Subcutaneous abdominal adipose tissue (tissue), 5 donors: Measurements from ENCODE around the gene DYNLL1.

ENCODE experiments used
- H3K27ac ChIP-seq: one replicate; pipeline ENCODE4 v1.7.0; 2013; ENCODE audit warnings: low read depth, mild to moderate bottlenecking, inconsistent platforms, low read length, moderate library complexity
- H3K27me3 ChIP-seq, 5 donors: one replicate each; pipeline ENCODE4 v1.7.0; 2013; ENCODE audit warnings: low read length in 5 of 5, inconsistent platforms in 1 of 5; ENCODE audit not compliant: control insufficient read depth in 5 of 5, insufficient read depth in 4 of 5
- H3K36me3 ChIP-seq, 5 donors: one replicate each; pipeline ENCODE4 v1.7.0; 2013; ENCODE audit warnings: low read length in 5 of 5; ENCODE audit not compliant: control insufficient read depth in 5 of 5, insufficient read depth in 5 of 5
- H3K4me1 ChIP-seq, 5 donors: one replicate each; pipeline ENCODE4 v1.7.0; 2013; ENCODE audit warnings: low read length in 5 of 5, mild to moderate bottlenecking in 3 of 5, moderate library complexity in 1 of 5; ENCODE audit not compliant: control insufficient read depth in 5 of 5, insufficient read depth in 5 of 5
- H3K4me3 ChIP-seq, 5 donors: one replicate each; pipeline ENCODE4 v1.7.0; 2013; ENCODE audit warnings: low read length in 5 of 5, low read depth in 1 of 5
- H3K9ac ChIP-seq, 5 donors: one replicate each; pipeline ENCODE4 v1.7.0; 2013; ENCODE audit warnings: low read length in 5 of 5, mild to moderate bottlenecking in 4 of 5, moderate library complexity in 3 of 5
- H3K9me3 ChIP-seq, 5 donors: one replicate each; pipeline ENCODE4 v1.7.0; 2013; ENCODE audit warnings: low read length in 5 of 5; ENCODE audit not compliant: control insufficient read depth in 5 of 5
- donor health status: healthy.
- donor health status: healthy.
- donor health status: healthy.
- donor health status: healthy.
- donor health status: healthy.

DYNLL1 gene

GRCh38 chr12:120463712-120464111, 32.2 kb upstream of the DYNLL1 start:
- no peaks in the 10 kb centered on the region for H3K9me3 ChIP-seq
- peaks cover 33 to 76% (median 64%) of the 10 kb centered on the region in 5 donors for H3K36me3 ChIP-seq
- H3K9ac ChIP-seq = no peak overlapping the region
- H3K4me1 ChIP-seq = peaks cover 3 to 23% (median 18%) of the 10 kb centered on the region in 5 donors
- H3K27me3 ChIP-seq = no peaks in the 10 kb centered on the region
- H3K4me3 ChIP-seq = no peak overlapping the region
- no peak overlapping the region for H3K27ac ChIP-seq

DNA sequence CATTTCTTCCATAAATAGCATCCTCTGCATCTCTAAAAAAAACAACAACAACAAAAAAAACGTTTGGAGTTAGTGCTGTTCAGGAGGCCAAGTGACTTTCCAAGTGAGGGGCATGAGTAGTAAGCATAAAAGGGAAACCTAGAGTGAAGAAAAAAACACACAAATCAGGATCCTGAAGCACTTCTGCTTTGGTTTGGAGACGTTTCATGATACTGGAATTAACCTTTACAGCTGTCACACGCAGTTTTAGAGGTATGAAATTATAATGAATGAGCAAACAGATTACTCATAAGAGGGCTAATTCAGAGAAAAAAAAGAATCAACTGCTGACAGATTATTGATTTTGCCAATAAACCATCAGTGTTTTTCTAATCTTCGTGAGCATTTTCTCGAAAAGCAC, 30.2 kb upstream of the DYNLL1 start:
- H3K9ac ChIP-seq = no peak overlapping the region
- H3K9me3 ChIP-seq = no peaks in the 10 kb centered on the region
- H3K27me3 ChIP-seq = no peaks in the 10 kb centered on the region
- no peak overlapping the region for H3K4me3 ChIP-seq
- H3K36me3 ChIP-seq = peaks cover 26 to 56% (median 48%) of the 10 kb centered on the region in 5 donors
- peaks cover 6 to 34% (median 25%) of the 10 kb centered on the region in 5 donors for H3K4me1 ChIP-seq
- H3K27ac ChIP-seq = no peak overlapping the region

DNA sequence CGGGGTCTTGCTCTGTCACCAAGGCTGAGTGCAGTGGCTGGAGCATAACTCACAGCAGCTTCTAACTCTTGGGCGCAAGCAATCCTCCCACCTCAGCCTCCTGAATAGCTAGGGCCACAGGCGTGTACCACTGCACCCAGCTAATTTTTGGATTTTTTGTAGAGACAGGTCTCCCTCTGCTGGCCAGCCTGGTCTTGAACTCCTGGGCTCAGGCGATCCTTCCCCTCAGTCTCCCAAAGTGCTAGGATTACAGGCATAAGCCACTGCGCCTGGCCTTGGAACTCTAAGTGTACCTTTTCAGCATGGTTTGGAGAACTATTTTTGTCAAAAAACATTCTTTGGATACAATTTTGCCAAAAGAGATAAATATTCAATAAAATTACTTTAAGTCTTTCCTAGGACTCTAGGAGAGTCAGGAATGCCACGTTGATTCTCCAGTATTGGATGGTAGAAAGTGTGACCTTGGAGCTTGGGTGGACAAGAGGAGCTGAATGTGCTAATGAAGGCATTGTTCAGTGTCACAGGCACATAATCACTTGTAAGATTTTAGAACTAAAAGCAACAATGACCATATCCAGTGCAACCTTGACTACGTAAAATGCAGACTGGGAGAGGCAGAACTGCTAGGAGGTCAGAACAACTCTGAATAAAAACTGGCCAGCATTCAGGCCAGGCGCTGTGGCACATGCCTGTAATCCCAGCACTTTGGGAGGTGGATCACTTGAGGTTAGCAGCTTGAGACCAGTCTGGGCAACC, 29.2 kb upstream of the DYNLL1 start:
- H3K36me3 ChIP-seq = peaks cover 26 to 48% (median 42%) of the 10 kb centered on the region in 5 donors
- no peak overlapping the region for H3K27ac ChIP-seq
- H3K4me1 ChIP-seq = peaks cover 6 to 34% (median 25%) of the 10 kb centered on the region in 5 donors
- no peaks in the 10 kb centered on the region for H3K9me3 ChIP-seq
- peak overlapping the region in 1 of 5 donors; percentile 25 for H3K9ac ChIP-seq
- no peak overlapping the region for H3K4me3 ChIP-seq
- H3K27me3 ChIP-seq = no peaks in the 10 kb centered on the region

DNA sequence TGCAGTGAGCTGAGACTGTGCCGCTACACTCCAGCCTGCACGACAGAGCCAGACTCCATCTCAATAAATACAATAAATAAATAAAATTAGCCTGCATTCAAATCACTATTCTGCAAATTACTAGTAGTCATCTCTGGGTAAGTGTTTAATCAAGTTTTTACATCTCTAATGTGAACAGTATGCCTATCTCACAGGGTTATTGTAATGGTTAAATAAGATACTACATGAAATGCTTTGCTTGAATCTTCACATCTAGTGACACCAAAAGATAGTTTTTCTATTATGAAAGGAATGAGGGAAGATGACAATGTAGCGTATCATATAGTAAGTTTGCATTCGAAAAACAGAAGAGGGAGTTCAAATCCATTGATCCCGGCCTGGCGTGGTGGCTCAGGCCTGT, 28.5 kb upstream of the DYNLL1 start:
- no peak overlapping the region for H3K4me3 ChIP-seq
- peaks cover 6 to 34% (median 25%) of the 10 kb centered on the region in 5 donors for H3K4me1 ChIP-seq
- peaks cover 22 to 41% (median 36%) of the 10 kb centered on the region in 5 donors for H3K36me3 ChIP-seq
- no peak overlapping the region for H3K27ac ChIP-seq
- H3K27me3 ChIP-seq = no peaks in the 10 kb centered on the region
- no peak overlapping the region for H3K9ac ChIP-seq
- H3K9me3 ChIP-seq = no peaks in the 10 kb centered on the region

DNA sequence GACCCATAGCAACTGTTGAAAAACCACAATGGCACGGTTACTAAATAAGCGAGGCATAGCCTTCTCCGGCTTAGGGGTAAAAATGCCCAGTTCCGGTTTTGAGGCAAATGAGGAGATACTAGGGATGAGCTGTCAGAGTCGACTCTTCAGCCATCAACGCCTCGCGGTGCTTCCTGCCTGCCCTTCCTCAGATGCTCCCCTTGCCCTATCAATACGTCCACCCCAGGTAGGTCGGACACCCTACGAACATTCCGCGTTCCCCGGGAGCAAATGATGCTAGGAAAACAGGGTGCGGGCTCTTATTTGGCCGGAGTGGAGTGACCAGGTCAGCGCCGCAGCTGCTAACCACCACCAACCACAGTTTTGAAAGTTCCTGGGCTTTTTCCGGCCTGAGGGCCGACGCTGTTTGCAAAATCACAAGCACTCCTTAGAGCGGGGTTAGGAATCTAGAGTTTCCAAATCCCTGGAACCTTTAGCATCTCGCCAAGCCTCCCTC, 27.5 kb upstream of the DYNLL1 start:
- H3K9me3 ChIP-seq = no peaks in the 10 kb centered on the region
- H3K27me3 ChIP-seq = no peaks in the 10 kb centered on the region
- peaks cover 16 to 32% (median 26%) of the 10 kb centered on the region in 5 donors for H3K36me3 ChIP-seq
- H3K4me3 ChIP-seq = peak overlapping the region; percentile 79 to 88 (median 86)
- H3K4me1 ChIP-seq = peaks cover 6 to 34% (median 25%) of the 10 kb centered on the region in 5 donors
- H3K9ac ChIP-seq = peak overlapping the region; percentile 75 to 92 (median 87)
- peak overlapping the region; percentile 76 for H3K27ac ChIP-seq

DNA sequence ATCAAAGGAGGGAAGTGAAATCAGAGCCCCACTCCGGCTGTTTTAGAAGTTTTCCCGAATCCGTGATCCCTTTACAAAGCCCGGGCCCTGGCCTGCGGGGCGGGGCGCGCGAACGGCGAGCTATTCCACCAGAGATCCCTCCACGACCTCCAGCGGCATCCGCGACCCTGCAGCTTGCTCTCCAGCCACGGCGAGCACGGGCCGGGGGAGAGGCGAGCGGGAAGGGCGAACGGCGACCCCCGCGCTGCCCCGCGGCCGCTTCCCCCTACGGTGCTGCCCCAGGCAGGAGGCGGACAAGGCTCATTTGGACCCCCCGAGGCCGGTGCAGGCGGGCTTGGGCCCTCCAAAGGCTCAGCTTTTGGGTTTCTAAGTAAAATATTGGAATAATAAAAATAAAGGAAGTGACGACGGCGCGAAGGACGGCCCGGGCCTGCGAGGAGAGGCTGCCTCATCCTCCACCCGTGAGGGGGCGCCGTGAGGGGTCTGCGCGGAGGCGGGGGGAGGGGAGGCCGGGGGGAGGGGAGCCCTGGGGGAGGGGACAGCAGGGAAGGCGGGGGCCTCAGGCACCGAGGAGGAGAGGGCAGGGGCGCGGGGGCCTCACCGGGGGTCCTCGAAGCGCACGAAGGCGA, 27.0 kb upstream of the DYNLL1 start:
- H3K9me3 ChIP-seq = no peaks in the 10 kb centered on the region
- no peaks in the 10 kb centered on the region for H3K27me3 ChIP-seq
- H3K4me1 ChIP-seq = peaks cover 6 to 34% (median 25%) of the 10 kb centered on the region in 5 donors
- H3K4me3 ChIP-seq = peak overlapping the region; percentile 79 to 88 (median 86)
- H3K27ac ChIP-seq = peak overlapping the region; percentile 76
- peak overlapping the region; percentile 75 to 92 (median 87) for H3K9ac ChIP-seq
- H3K36me3 ChIP-seq = peaks cover 12 to 27% (median 21%) of the 10 kb centered on the region in 5 donors

GRCh38 chr12:120469450-120470149, 26.3 kb upstream of the DYNLL1 start, which contains the start of gene SRSF9:
Gene SRSF9 (minus strand): TSS chr12:120469748. CDS start chr12:120469609, 139 bp downstream.
- H3K27ac ChIP-seq = peak within 1 kb of the TSS; percentile 76
- no peaks in the 10 kb centered on the region for H3K9me3 ChIP-seq
- peak within 1 kb of the TSS; percentile 81 to 95 (median 91) for H3K9ac ChIP-seq
- peak within 1 kb of the TSS; percentile 79 to 88 (median 86) for H3K4me3 ChIP-seq
- peaks cover 6 to 34% (median 25%) of the 10 kb centered on the region in 5 donors for H3K4me1 ChIP-seq
- no peaks in the 10 kb centered on the region for H3K27me3 ChIP-seq
- peaks cover 6 to 20% (median 14%) of the 10 kb centered on the region in 5 donors for H3K36me3 ChIP-seq

DNA sequence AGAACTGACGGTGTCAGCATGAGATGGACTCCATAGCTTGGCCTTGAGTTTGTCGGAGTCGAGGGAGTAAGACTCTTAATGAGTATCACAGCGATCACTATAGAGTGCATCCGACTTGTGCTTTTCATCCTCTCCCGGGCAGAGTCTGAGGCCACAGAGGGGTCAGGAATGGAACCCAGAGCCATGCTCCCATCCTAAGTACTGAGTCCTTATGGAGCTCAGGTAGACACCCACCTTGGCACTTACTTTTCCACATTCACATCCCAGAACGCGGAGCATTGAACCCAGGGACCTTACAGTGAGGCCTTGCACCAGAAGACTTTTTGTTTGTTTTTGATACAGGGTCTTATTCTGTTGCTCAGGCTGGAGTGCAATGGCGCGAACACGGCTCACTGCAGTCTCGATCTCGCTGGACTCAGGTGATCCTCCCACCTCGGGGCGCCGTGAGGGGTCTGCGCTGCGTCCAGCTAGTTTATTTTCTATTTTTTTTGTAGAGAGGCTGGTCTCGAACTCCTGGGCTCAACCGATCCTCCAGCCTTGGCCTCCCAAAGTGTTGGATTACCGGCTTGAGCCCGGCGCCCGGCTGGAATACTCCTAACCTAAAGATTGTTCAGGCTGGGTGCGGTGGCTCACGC, 25.6 kb upstream of the DYNLL1 start:
- Histone ChIP-seq H3K9ac (peak overlapping the region; percentile 81 to 95 (median 91)), H3K9me3 (no peaks in the 10 kb centered on the region), H3K4me3 (peak overlapping the region; percentile 79 to 87 (median 84)), H3K27me3 (no peaks in the 10 kb centered on the region), H3K27ac (peak overlapping the region; percentile 30), H3K36me3 (peaks cover under 1 to 13% (median 8%) of the 10 kb centered on the region in 5 donors), H3K4me1 (peaks cover 6 to 34% (median 25%) of the 10 kb centered on the region in 5 donors)

DNA sequence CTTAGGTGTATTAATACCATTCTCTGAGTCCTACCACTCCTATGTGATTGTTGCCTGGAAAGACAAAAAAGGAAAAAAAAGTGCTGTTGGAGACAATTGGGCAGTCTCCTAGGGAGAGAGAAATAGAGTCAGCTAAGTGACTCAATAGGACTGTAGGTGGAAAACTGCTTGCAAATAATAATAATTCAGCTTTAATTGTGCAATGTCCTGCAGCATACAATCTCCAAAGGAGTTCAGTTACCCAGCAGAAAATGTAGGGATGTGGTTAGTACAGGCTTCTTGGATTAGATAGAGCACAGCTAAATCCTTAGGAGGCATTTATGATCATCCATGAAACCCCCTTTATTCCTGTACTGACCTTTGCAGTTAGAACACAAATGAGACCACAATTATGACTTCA, 23.4 kb upstream of the DYNLL1 start:
- Histone ChIP-seq H3K4me1 (peaks cover 6 to 24% (median 21%) of the 10 kb centered on the region in 5 donors), H3K4me3 (no peak overlapping the region), H3K36me3 (no peaks in the 10 kb centered on the region), H3K9ac (no peak overlapping the region), H3K27ac (no peak overlapping the region), H3K27me3 (no peaks in the 10 kb centered on the region), H3K9me3 (no peaks in the 10 kb centered on the region)
